PC-9 (cell line): ENCODE measurements around the gene TRIM24. TPM values are rescaled to one million over a fixed set of nuclear protein-coding genes. Genes with fewer than 3 reads are reported as not detected.

Experiments
- BruUV-seq: library from RNA; stranded (reverse); fragments of 400-500 nt; replicated peaks from 2 replicates; lab custom pipeline; 2021; lab: Mats Ljungman, UMichigan
- CTCF ChIA-PET: fragments of 300-600 bp; sonication (Branson Sonifier 250); formaldehyde crosslinking; loops from one replicate; lab custom pipeline; 2022; ENCODE audit warnings: antibody characterized with exemption; lab: Charles Lee
- POLR2A ChIA-PET: fragments of 300-600 bp; sonication (Branson Sonifier 250); formaldehyde crosslinking; loops from one replicate; lab custom pipeline; 2022; ENCODE audit warnings: antibody characterized with exemption; ENCODE audit not compliant: unreplicated experiment; lab: Charles Lee
- DNase-seq, 2 experiments: peaks; one replicate each; pipeline versions ENCODE4 v3.0.0 to v3.0.0-alpha.2; 2015 to 2022; ENCODE audit warnings: mixed read lengths in 1 of 2
- H2AFZ ChIP-seq: fragments of 200-600 bp; sonication (generic); 2 replicates; pipeline ENCODE4 v1.8.1; 2017; ENCODE audit warnings: antibody characterized with exemption
- H3F3A ChIP-seq: fragments of 200-600 bp; sonication (generic); 2 replicates; pipeline ENCODE4 v1.8.1; 2017; ENCODE audit warnings: antibody characterized with exemption, mild to moderate bottlenecking, low read depth; ENCODE audit not compliant: insufficient read depth
- H3K27ac ChIP-seq: fragments of 200-600 bp; sonication (generic); 2 replicates; pipeline ENCODE4 v1.6.1; 2016; ENCODE audit warnings: mixed run types
- H3K27me3 ChIP-seq: fragments of 200-600 bp; sonication (generic); 2 replicates; pipeline ENCODE4 v1.6.1; 2016; ENCODE audit warnings: low read depth, mixed run types; ENCODE audit not compliant: insufficient read depth
- H3K36me3 ChIP-seq: fragments of 200-600 bp; sonication (generic); 2 replicates; pipeline ENCODE4 v1.6.1; 2016; ENCODE audit warnings: low read depth, mixed run types
- H3K4me1 ChIP-seq: fragments of 200-600 bp; sonication (generic); replicated peaks from 2 replicates; pipeline ENCODE4 v1.6.1; 2016; ENCODE audit warnings: mixed run types; ENCODE audit not compliant: insufficient read depth
- H3K4me2 ChIP-seq: fragments of 200-600 bp; sonication (generic); 2 replicates; pipeline ENCODE4 v1.6.1; 2017; ENCODE audit warnings: mixed run types
- H3K4me3 ChIP-seq: fragments of 200-600 bp; sonication (generic); 2 replicates; pipeline ENCODE4 v1.6.1; 2016; ENCODE audit warnings: mixed run types
- H3K79me2 ChIP-seq: fragments of 200-600 bp; sonication (generic); 2 replicates; pipeline ENCODE4 v1.6.1; 2017; ENCODE audit warnings: low read depth, mixed run types
- H3K9me2 ChIP-seq: fragments of 200-600 bp; sonication (generic); 2 replicates; pipeline ENCODE4 v1.8.1; 2017; ENCODE audit warnings: mild to moderate bottlenecking; ENCODE audit not compliant: insufficient read depth
- H3K9me3 ChIP-seq: fragments of 200-600 bp; sonication (generic); 2 replicates; pipeline ENCODE4 v1.8.1; 2016; ENCODE audit warnings: low read depth; ENCODE audit not compliant: insufficient read depth
- H4K20me1 ChIP-seq: fragments of 200-600 bp; sonication (generic); 2 replicates; pipeline ENCODE4 v1.8.1; 2017; ENCODE audit not compliant: insufficient read depth
- EZH2 ChIP-seq: fragments of 200-600 bp; sonication (generic); IDR thresholded peaks from 2 replicates; pipeline ENCODE4 v1.8.0; 2017; ENCODE audit warnings: antibody characterized with exemption, low read depth
- intact Hi-C: fragments of 100-400 bp; cut with micrococcal nuclease; formaldehyde crosslinking; loops from one replicate; pipeline ENCODE4 v1.10.0; 2022; ENCODE audit not compliant: unreplicated experiment
- total RNA-seq: library from RNA; stranded (reverse); gene quantifications from 2 replicates; pipeline ENCODE4 v1.2.3, GENCODE V29; 2021
- TF ChIP-seq, protein P1 (sequence below): fragments of 200-600 bp; sonication (generic); conservative IDR thresholded peaks from 2 replicates; pipeline ENCODE4 v1.6.1; 2017; ENCODE audit warnings: mixed run types, antibody characterized with exemption, mild to moderate bottlenecking, moderate library complexity

The TRIM24 gene
- total RNA-seq, 1 experiment from 2014 or later: 20.5 TPM

DNA sequence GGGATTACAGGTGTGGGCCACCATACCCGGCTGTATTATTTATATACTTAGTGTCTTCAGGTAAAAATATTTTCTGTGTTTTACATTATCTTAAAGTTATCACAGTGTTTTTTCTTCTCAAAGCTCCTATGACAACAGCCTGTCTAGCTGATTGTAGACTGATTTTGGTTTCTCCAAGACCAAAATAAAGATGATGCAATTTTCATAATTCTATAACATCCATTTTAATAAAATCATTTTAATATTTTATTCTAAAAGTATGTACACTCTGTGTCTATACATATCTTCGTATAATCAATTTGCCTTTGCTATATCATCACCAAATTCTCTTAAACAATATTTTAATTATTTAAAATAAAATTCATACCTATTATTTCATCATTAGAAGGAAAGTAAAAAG is 108.6 kb downstream of the TRIM24 start:
- H3K9me2 ChIP-seq: no peaks in the 10 kb centered on the region
- H2AFZ ChIP-seq: no peak overlapping the region
- ChIA-PET CTCF (no interaction called here), POLR2A (no interaction called here)
- H3K4me1 ChIP-seq: peaks cover 14% of the 10 kb centered on the region
- intact Hi-C loops: no loop called here
- peaks cover 24% of the 10 kb centered on the region for H3K9me3 ChIP-seq
- H3K4me3 ChIP-seq: no peak overlapping the region
- peaks cover 39% of the 10 kb centered on the region for H3K36me3 ChIP-seq
- no peak overlapping the region for H3K4me2 ChIP-seq
- peaks cover 15% of the 10 kb centered on the region; the same call in 1 of the 2 replicates for H3F3A ChIP-seq
- no TSS peak for BruUV-seq
- no peak for DNase-seq
- TF ChIP-seq, protein P1, sequence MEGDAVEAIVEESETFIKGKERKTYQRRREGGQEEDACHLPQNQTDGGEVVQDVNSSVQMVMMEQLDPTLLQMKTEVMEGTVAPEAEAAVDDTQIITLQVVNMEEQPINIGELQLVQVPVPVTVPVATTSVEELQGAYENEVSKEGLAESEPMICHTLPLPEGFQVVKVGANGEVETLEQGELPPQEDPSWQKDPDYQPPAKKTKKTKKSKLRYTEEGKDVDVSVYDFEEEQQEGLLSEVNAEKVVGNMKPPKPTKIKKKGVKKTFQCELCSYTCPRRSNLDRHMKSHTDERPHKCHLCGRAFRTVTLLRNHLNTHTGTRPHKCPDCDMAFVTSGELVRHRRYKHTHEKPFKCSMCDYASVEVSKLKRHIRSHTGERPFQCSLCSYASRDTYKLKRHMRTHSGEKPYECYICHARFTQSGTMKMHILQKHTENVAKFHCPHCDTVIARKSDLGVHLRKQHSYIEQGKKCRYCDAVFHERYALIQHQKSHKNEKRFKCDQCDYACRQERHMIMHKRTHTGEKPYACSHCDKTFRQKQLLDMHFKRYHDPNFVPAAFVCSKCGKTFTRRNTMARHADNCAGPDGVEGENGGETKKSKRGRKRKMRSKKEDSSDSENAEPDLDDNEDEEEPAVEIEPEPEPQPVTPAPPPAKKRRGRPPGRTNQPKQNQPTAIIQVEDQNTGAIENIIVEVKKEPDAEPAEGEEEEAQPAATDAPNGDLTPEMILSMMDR: no peak
- no peak for TF ChIP-seq EZH2
- H3K27me3 ChIP-seq: no peaks in the 10 kb centered on the region
- H3K79me2 ChIP-seq: no peaks in the 10 kb centered on the region
- no peak overlapping the region for H3K27ac ChIP-seq
- no peaks in the 10 kb centered on the region for H4K20me1 ChIP-seq

DNA sequence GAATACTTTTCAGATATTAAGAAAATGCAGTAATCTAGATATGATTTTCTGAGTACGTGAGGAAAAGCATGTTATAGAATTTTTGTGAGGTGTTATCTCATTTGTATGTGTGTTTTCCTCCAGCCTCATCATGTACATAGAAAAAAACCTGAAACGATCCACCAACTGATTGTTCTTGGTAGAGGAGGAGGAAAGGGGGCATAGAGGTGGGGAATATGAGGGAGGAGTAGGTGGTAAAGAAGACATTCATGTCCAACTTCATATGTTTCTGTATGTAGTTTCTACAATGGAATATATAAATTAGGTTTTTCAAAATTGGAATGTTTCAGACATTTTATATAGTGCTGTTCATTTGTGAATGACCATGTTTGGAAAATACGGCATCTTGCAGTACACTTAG is 109.4 kb downstream of the TRIM24 start:
- peaks cover 9% of the 10 kb centered on the region; the same call in 1 of the 2 replicates for H3F3A ChIP-seq
- no peak for TF ChIP-seq EZH2
- TF ChIP-seq, protein P1: no peak
- POLR2A ChIA-PET: no interaction called here
- H3K36me3 ChIP-seq: peaks cover 43% of the 10 kb centered on the region
- no peaks in the 10 kb centered on the region for H3K79me2 ChIP-seq
- CTCF ChIA-PET: no interaction called here
- DNase-seq: no peak
- no peaks in the 10 kb centered on the region for H4K20me1 ChIP-seq
- intact Hi-C loops: no loop called here
- H3K4me1 ChIP-seq: peaks cover 6% of the 10 kb centered on the region
- no peaks in the 10 kb centered on the region for H3K27me3 ChIP-seq
- H3K4me2 ChIP-seq: no peak overlapping the region
- no peaks in the 10 kb centered on the region for H3K9me2 ChIP-seq
- H3K27ac ChIP-seq: no peak overlapping the region
- H2AFZ ChIP-seq: no peak overlapping the region
- H3K9me3 ChIP-seq: peaks cover 24% of the 10 kb centered on the region
- H3K4me3 ChIP-seq: no peak overlapping the region
- no TSS peak for BruUV-seq

GRCh38 chr7:138570715-138571114 is 110.7 kb downstream of the TRIM24 start:
- Histone ChIP-seq H3K9me3 (peaks cover 14% of the 10 kb centered on the region), H3K27ac (no peak overlapping the region), H2AFZ (no peak overlapping the region), H3F3A (0 out of 2 replicates have a peak, but pooled peaks cover 3% of the 10 kb centered on the region), H3K36me3 (peaks cover 33% of the 10 kb centered on the region), H3K4me3 (no peak overlapping the region), H3K4me1 (no peaks in the 10 kb centered on the region), H4K20me1 (no peaks in the 10 kb centered on the region), H3K79me2 (no peaks in the 10 kb centered on the region), H3K9me2 (no peaks in the 10 kb centered on the region), H3K4me2 (no peak overlapping the region), H3K27me3 (no peaks in the 10 kb centered on the region)
- BruUV-seq: no TSS peak
- TF ChIP-seq, protein P1: no peak
- no peak for DNase-seq
- POLR2A ChIA-PET: no interaction called here
- intact Hi-C loops: no loop called here
- CTCF ChIA-PET: no interaction called here
